ENCODE results near the gene TNFAIP3.
A peak's percentile ranks its signal among the peaks of the same experiment; 100 is the strongest.

Gene TNFAIP3

GRCh38 chr6:137902699-137903098, 35.6 kb downstream of the TNFAIP3 start:
- no peak for TF ChIP-seq POLR2A (IDR thresholded peaks at IDR 0.05; ENCODE audit: low read length)
- TF ChIP-seq GATA1 (IDR thresholded peaks at IDR 0.05; ENCODE audit: low read depth, low read length) = no peak
- DNase-seq = no peak

- peak in 1 of 2 experiments; percentile 24 for DNase-seq
- no peak for TF ChIP-seq GATA1 (IDR thresholded peaks at IDR 0.05; ENCODE audit: low read depth, low read length)
- TF ChIP-seq POLR2A (IDR thresholded peaks at IDR 0.05; ENCODE audit: low read length) = no peak
Observed at GRCh38 chr6:137903274-137903932, 36.3 kb downstream of the TNFAIP3 start.

DNA sequence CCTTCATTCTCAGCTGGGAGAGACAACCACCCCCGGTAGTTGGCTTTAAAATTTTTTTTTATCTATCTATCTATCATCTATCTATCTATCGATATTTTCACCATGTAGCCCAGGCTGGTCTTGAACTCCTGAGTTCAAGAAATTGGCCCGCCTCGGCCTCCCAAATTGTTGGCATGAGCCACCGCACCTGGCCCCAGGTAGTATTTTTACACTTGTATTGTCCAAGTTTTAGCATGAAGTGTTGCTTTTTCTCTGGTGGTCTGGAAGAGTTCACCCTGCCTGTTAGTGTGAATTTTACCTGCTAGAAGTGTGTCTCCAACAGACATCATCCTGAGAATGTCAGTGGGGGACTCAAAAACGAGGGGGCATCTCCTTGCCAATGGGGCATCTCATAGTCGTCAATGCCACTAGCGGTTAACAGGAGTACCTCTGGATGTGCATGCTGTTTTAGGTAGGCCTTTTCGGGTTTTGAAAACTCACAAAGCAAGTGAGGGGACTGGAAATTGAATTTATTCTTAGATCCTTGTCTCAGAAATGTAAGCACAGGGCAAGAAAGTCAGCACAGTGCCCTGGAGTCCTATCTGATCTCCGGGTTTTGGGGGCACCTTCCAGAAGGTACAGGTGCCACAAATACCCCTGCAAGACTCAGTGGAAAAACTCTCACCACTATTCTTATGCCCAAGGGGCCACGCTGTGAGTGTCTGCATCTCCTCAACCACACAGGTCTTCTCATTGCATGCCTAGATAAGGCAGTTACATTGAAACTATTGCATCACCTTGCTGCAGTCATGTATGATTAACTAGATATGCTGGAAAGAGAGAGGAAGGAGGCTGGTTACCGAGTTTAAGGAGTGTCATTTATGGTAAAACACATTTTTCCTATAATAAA, 37.1 kb downstream of the TNFAIP3 start:
- peak; percentile 79 to 82 for DNase-seq
- no peak for TF ChIP-seq GATA1 (IDR thresholded peaks at IDR 0.05; ENCODE audit: low read depth, low read length)
- no peak for TF ChIP-seq POLR2A (IDR thresholded peaks at IDR 0.05; ENCODE audit: low read length)

- DNase-seq = no peak
- no peak for TF ChIP-seq POLR2A (IDR thresholded peaks at IDR 0.05; ENCODE audit: low read length)
- no peak for TF ChIP-seq GATA1 (IDR thresholded peaks at IDR 0.05; ENCODE audit: low read depth, low read length)
Observed at GRCh38 chr6:137904822-137905617, 38.0 kb downstream of the TNFAIP3 start.

- DNase-seq = peak in 1 of 2 experiments; percentile 45
- TF ChIP-seq GATA1 (IDR thresholded peaks at IDR 0.05; ENCODE audit: low read depth, low read length) (no peak), POLR2A (IDR thresholded peaks at IDR 0.05; ENCODE audit: low read length) (no peak)
Observed at GRCh38 chr6:137906020-137906472, 39.0 kb downstream of the TNFAIP3 start.

DNA sequence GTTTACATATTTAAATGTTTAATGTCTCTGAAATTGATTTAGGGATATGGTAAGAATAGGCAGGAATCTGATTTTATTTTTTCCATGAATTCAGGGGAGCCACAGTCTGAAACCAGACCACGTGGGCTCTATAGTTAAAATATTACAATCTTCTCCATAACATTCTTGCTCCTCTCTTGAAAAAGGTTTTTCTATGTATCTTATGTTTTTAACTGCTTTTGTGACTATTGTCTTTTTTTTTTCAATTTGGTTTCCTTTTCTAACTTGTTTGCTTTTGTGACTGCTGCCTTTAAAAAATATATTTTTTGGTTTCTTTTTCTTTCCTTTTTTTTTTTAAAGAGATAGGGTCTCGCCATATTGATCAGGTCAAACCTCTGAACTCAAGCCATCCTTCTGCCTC, 40.1 kb downstream of the TNFAIP3 start:
- DNase-seq = no peak
- TF ChIP-seq GATA1 (IDR thresholded peaks at IDR 0.05; ENCODE audit: low read depth, low read length) = no peak
- no peak for TF ChIP-seq POLR2A (IDR thresholded peaks at IDR 0.05; ENCODE audit: low read length)

DNA sequence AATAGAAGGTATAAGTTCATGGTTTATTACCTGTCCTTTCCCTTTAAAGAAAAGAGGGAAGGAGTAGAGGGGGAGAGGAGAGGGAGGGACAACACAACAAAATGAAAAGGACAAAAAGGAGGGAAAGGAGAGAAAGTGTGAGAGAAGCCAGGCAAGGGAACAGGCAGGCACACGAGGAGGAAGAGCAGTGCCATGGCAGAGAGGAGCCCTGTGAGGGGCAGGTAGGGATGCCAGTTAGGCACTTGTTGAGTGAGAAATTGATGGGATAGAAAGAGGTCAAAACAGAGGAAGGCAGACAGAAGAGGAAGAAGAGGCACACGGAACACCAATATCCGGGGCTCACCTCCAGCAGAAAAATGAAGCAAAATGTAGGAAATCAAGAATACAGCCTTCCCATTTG, 42.5 kb downstream of the TNFAIP3 start:
- DNase-seq = no peak
- no peak for TF ChIP-seq POLR2A (IDR thresholded peaks at IDR 0.05; ENCODE audit: low read length)
- TF ChIP-seq GATA1 (IDR thresholded peaks at IDR 0.05; ENCODE audit: low read depth, low read length) = no peak

GRCh38 chr6:137910424-137910834, 43.4 kb downstream of the TNFAIP3 start:
- no peak for TF ChIP-seq GATA1 (IDR thresholded peaks at IDR 0.05; ENCODE audit: low read depth, low read length)
- TF ChIP-seq POLR2A (IDR thresholded peaks at IDR 0.05; ENCODE audit: low read length) = no peak
- peak; percentile 44 to 76 for DNase-seq

GRCh38 chr6:137910843-137911456, 43.9 kb downstream of the TNFAIP3 start:
- TF ChIP-seq GATA1 (IDR thresholded peaks at IDR 0.05; ENCODE audit: low read depth, low read length) (no peak), POLR2A (IDR thresholded peaks at IDR 0.05; ENCODE audit: low read length) (no peak)
- peak; percentile 14 to 38 for DNase-seq

- TF ChIP-seq GATA1 (IDR thresholded peaks at IDR 0.05; ENCODE audit: low read depth, low read length) (no peak), POLR2A (IDR thresholded peaks at IDR 0.05; ENCODE audit: low read length) (no peak)
- no peak for DNase-seq
Observed at GRCh38 chr6:137911675-137912191, 44.7 kb downstream of the TNFAIP3 start.

- DNase-seq = no peak
- TF ChIP-seq POLR2A (IDR thresholded peaks at IDR 0.05; ENCODE audit: low read length) (no peak), GATA1 (IDR thresholded peaks at IDR 0.05; ENCODE audit: low read depth, low read length) (no peak)
Observed at GRCh38 chr6:137912813-137913212, 45.8 kb downstream of the TNFAIP3 start.

- DNase-seq = no peak
- TF ChIP-seq POLR2A (IDR thresholded peaks at IDR 0.05; ENCODE audit: low read length) (no peak), GATA1 (IDR thresholded peaks at IDR 0.05; ENCODE audit: low read depth, low read length) (no peak)
Observed at GRCh38 chr6:137913434-137913833, 46.4 kb downstream of the TNFAIP3 start.

DNA sequence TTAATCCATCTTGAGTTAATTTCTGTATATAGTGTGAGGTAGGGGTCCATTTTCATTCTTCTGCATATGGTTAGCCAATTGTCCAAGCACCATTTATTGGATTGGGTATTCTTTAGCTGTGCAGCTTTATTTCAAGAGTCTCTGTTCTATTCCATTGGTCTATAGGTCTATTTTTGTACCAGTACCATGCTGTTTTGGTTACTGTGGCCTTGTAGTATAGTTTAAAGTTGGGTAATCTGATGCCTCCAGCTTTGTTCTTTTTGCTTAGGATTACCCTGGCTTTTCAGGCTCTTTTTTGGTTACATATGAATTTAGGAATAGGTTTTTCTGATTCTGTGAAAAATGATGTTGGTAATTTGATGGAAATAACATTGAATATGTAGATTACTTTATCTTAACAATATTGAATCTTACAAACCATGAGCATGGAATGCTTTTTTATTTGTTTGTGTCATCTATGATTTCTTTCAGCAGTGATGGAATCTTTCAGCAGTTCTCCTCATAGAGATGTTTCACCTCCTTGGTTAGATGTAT, 47.0 kb downstream of the TNFAIP3 start:
- DNase-seq = no peak
- TF ChIP-seq POLR2A (IDR thresholded peaks at IDR 0.05; ENCODE audit: low read length) = no peak
- no peak for TF ChIP-seq GATA1 (IDR thresholded peaks at IDR 0.05; ENCODE audit: low read depth, low read length)

All from erythroblast (primary cell).